Measurements from ENCODE around the gene HRK. TPM values are rescaled to one million over a fixed set of nuclear protein-coding genes. Genes with fewer than 3 reads are reported as not detected.
A peak's percentile ranks its signal among the peaks of the same experiment; 100 is the strongest.

HRK gene
- total and polyA plus RNA-seq, 9 of the 15 experiments (the other 6 are each of a cell fraction or from before 2014, with no cell fraction given): 0.01 to 0.05 (median 0.04) TPM; not detected in 6

DNA sequence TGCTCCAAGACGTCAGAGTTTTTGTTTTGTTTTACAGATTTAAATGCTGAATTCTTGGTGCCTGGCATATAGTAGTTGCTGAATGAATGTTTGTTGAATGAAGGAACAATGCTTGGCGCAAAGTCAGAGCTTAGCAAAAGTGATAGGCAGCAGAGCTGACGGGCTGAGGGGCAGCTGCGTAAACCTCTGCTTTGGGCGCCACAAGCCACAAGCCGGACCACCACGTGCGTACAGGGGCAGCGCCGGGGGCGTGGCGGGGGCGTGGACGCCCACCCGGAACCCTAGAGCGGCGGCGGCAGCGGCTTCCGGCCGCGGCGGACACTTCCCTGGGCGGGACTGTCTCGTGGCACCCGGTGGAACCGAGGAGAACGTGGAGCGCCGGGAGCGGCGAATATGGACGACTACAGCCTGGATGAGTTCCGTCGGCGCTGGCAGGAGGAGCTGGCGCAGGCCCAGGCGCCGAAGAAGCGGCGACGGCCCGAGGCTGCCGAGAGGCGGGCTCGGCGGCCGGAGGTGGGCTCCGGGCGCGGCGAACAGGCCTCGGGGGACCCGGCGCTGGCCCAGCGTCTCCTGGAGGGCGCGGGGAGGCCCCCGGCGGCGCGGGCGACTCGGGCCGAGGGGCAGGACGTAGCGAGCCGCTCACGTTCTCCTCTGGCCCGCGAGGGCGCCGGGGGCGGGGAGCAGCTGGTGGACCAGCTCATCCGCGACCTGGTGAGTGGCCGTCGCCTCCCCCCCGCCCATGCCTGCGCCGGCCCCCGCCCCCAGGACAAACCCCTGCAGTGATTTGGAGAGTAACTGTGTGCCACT, 29.6 kb upstream of the HRK start, which contains the start of gene FBXW8 (continued):
- TF ChIP-seq, protein P1, sequence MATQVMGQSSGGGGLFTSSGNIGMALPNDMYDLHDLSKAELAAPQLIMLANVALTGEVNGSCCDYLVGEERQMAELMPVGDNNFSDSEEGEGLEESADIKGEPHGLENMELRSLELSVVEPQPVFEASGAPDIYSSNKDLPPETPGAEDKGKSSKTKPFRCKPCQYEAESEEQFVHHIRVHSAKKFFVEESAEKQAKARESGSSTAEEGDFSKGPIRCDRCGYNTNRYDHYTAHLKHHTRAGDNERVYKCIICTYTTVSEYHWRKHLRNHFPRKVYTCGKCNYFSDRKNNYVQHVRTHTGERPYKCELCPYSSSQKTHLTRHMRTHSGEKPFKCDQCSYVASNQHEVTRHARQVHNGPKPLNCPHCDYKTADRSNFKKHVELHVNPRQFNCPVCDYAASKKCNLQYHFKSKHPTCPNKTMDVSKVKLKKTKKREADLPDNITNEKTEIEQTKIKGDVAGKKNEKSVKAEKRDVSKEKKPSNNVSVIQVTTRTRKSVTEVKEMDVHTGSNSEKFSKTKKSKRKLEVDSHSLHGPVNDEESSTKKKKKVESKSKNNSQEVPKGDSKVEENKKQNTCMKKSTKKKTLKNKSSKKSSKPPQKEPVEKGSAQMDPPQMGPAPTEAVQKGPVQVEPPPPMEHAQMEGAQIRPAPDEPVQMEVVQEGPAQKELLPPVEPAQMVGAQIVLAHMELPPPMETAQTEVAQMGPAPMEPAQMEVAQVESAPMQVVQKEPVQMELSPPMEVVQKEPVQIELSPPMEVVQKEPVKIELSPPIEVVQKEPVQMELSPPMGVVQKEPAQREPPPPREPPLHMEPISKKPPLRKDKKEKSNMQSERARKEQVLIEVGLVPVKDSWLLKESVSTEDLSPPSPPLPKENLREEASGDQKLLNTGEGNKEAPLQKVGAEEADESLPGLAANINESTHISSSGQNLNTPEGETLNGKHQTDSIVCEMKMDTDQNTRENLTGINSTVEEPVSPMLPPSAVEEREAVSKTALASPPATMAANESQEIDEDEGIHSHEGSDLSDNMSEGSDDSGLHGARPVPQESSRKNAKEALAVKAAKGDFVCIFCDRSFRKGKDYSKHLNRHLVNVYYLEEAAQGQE (IDR thresholded peaks at IDR 0.05; ENCODE audit: borderline replicate concordance): no peak
- TF ChIP-seq, protein P1 (CRISPR knock-in tag; IDR thresholded peaks at IDR 0.05; ENCODE audit: low read depth): peak; percentile 72; the same call in 1 of the 2 replicates
- TF ChIP-seq ZNF384 (IDR thresholded peaks at IDR 0.05; ENCODE audit: low read depth, low read length): no peak
- TF ChIP-seq HCFC1 (IDR thresholded peaks at IDR 0.05; ENCODE audit: low read depth, low read length): peak; percentile 81
- TF ChIP-seq, protein P2, sequence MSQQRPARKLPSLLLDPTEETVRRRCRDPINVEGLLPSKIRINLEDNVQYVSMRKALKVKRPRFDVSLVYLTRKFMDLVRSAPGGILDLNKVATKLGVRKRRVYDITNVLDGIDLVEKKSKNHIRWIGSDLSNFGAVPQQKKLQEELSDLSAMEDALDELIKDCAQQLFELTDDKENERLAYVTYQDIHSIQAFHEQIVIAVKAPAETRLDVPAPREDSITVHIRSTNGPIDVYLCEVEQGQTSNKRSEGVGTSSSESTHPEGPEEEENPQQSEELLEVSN (IDR thresholded peaks at IDR 0.05; ENCODE audit: borderline replicate concordance in 1 of 2, extremely low read depth in 1 of 2, insufficient read depth in 1 of 2, insufficient read length in 1 of 2, low read depth in 1 of 2, low read length in 1 of 2, poor library complexity in 1 of 2, severe bottlenecking in 1 of 2): peak; percentile 86 to 89
- TF ChIP-seq HOXB6 (CRISPR knock-in tag; IDR thresholded peaks at IDR 0.05; ENCODE audit: borderline replicate concordance): no peak
- no peak for TF ChIP-seq PHF21A (IDR thresholded peaks at IDR 0.05; ENCODE audit: borderline replicate concordance, low read depth)
- TF ChIP-seq MTA1 (IDR thresholded peaks at IDR 0.05; ENCODE audit: borderline replicate concordance): 0 out of 2 replicates have a peak, but pooled peaks have one; percentile 17
- TF ChIP-seq, protein P3, sequence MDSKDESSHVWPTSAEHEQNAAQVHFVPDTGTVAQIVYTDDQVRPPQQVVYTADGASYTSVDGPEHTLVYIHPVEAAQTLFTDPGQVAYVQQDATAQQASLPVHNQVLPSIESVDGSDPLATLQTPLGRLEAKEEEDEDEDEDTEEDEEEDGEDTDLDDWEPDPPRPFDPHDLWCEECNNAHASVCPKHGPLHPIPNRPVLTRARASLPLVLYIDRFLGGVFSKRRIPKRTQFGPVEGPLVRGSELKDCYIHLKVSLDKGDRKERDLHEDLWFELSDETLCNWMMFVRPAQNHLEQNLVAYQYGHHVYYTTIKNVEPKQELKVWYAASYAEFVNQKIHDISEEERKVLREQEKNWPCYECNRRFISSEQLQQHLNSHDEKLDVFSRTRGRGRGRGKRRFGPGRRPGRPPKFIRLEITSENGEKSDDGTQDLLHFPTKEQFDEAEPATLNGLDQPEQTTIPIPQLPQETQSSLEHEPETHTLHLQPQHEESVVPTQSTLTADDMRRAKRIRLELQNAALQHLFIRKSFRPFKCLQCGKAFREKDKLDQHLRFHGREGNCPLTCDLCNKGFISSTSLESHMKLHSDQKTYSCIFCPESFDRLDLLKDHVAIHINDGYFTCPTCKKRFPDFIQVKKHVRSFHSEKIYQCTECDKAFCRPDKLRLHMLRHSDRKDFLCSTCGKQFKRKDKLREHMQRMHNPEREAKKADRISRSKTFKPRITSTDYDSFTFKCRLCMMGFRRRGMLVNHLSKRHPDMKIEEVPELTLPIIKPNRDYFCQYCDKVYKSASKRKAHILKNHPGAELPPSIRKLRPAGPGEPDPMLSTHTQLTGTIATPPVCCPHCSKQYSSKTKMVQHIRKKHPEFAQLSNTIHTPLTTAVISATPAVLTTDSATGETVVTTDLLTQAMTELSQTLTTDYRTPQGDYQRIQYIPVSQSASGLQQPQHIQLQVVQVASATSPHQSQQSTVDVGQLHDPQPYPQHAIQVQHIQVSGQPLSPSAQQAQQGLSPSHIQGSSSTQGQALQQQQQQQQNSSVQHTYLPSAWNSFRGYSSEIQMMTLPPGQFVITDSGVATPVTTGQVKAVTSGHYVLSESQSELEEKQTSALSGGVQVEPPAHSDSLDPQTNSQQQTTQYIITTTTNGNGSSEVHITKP (IDR thresholded peaks at IDR 0.05; ENCODE audit: partially characterized antibody): no peak
- TF ChIP-seq RUNX1 (IDR thresholded peaks at IDR 0.05; ENCODE audit: low read depth): no peak
- TF ChIP-seq ZNF175 (CRISPR knock-in tag; IDR thresholded peaks at IDR 0.05; ENCODE audit: low read depth): no peak
